Measurements from ENCODE around the gene GPATCH4.
"Not testable (repeated sequence)": the region's sequence is repeated elsewhere in the genome, so short reads cannot be mapped to it uniquely, and the experiment has no call there.

The GPATCH4 gene

DNA sequence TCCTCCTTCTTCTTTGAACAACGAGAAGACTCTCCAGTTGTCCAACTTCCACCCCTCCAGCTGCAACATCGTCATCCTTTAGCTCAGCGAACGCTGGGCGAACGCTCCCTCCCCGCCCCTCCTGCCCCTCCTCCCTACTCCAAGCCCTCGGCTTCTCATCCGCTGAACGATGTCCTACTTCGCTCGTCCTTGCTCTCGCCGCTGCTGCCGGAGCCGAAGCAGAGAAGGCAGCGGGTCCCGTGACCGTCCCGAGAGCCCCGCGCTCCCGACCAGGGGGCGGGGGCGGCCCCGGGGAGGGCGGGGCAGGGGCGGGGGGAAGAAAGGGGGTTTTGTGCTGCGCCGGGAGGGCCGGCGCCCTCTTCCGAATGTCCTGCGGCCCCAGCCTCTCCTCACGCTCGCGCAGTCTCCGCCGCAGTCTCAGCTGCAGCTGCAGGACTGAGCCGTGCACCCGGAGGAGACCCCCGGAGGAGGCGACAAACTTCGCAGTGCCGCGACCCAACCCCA, 40.5 kb upstream of the GPATCH4 start, which contains the start of gene BCAN:
Gene BCAN, plus strand, starts transcription at position 357 of the 504 bp plus-strand sequence. CDS start 3,938 bp downstream, outside the sequence.
- TF ChIP-seq, protein P1, sequence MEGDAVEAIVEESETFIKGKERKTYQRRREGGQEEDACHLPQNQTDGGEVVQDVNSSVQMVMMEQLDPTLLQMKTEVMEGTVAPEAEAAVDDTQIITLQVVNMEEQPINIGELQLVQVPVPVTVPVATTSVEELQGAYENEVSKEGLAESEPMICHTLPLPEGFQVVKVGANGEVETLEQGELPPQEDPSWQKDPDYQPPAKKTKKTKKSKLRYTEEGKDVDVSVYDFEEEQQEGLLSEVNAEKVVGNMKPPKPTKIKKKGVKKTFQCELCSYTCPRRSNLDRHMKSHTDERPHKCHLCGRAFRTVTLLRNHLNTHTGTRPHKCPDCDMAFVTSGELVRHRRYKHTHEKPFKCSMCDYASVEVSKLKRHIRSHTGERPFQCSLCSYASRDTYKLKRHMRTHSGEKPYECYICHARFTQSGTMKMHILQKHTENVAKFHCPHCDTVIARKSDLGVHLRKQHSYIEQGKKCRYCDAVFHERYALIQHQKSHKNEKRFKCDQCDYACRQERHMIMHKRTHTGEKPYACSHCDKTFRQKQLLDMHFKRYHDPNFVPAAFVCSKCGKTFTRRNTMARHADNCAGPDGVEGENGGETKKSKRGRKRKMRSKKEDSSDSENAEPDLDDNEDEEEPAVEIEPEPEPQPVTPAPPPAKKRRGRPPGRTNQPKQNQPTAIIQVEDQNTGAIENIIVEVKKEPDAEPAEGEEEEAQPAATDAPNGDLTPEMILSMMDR (IDR thresholded peaks at IDR 0.05; ENCODE audit: low read depth, low read length) = no peak
- DNase-seq (ENCODE audit: low read depth, low spot score) = no peak
- H3K4me3 ChIP-seq (ENCODE audit: low read depth, low read length) = no peak within 1 kb of the TSS

DNA sequence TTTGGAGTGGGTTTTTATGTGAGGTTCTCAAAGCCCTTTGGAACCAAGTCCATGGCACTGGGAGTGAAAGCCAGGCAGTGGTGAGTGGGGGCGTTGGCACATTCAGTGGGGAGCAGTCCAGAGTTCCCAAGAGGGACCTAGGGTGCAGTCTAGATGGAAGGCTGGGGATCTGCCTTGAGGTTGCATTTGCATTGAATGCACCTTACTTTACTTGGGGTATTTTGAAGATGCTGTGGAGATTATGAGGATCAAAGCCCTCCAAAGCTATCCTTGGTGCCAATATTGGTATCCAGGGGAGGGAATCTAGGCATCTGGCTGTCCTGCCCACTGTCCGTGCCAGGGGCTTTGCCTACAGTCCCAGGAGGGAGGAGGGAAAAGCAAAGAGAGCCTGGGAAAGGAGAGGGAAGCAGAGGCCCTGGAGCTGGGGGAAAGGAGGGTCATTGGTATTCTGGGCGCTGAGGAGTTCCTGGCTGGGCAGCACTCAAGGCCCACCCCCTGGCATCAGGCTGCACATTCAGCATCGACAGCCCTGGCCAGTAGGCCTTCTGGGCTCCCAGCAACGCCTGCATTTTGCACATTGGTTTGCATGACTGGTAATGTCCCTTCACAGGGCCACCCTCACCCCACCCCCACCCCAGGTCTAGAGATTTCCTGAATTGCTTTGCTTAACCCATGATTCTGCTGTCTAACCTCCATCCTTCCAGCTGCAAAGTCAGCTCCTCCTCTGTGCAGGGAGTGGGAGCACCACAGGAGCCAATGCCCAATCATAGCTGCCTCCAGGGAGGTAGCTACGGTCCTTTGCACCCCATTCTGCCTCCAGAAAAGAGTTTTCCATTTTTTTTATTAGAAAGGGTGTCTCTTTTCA, 39.8 kb upstream of the GPATCH4 start:
- H3K4me3 ChIP-seq (ENCODE audit: low read depth, low read length) = no peak overlapping the region
- TF ChIP-seq, protein P1 (IDR thresholded peaks at IDR 0.05; ENCODE audit: low read depth, low read length) = no peak
- in situ Hi-C loops (cut with HindIII; ENCODE audit: low sequenced_read_pairs) = no loop called here
- no peak for DNase-seq (ENCODE audit: low read depth, low spot score)

More for the DNA sequence above, 40.5 kb upstream of the GPATCH4 start, which contains the start of gene BCAN:
- in situ Hi-C loops (cut with HindIII; ENCODE audit: low sequenced_read_pairs) = no loop called here

DNA sequence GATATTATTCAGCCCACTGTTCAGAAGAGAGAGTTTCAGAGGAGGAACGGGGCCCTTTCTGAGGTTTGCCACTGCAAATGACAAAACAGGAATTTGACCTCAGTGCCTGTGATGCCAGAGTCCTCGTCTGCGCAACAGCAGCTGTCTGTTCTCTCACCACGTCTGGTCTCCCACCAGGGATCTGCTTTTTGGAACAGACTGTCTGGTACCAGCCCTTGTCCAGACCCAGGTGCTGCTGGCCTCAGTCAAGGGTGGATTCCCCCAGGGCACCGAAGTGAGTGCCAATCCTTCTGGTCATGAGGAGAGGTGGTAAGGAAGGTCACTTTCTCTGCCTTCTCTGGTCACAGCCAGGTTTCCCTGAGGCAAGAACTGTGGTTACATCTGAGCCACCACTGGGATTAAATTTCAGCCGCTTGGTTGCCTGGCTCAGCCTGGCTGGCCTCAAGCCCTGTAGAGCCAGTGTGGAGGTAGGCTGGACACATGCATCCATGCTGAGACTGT, 38.4 kb upstream of the GPATCH4 start:
- in situ Hi-C loops (cut with HindIII; ENCODE audit: low sequenced_read_pairs) = no loop called here
- no peak for DNase-seq (ENCODE audit: low read depth, low spot score)
- TF ChIP-seq, protein P1 (IDR thresholded peaks at IDR 0.05; ENCODE audit: low read depth, low read length) = no peak
- no peak overlapping the region for H3K4me3 ChIP-seq (ENCODE audit: low read depth, low read length)

DNA sequence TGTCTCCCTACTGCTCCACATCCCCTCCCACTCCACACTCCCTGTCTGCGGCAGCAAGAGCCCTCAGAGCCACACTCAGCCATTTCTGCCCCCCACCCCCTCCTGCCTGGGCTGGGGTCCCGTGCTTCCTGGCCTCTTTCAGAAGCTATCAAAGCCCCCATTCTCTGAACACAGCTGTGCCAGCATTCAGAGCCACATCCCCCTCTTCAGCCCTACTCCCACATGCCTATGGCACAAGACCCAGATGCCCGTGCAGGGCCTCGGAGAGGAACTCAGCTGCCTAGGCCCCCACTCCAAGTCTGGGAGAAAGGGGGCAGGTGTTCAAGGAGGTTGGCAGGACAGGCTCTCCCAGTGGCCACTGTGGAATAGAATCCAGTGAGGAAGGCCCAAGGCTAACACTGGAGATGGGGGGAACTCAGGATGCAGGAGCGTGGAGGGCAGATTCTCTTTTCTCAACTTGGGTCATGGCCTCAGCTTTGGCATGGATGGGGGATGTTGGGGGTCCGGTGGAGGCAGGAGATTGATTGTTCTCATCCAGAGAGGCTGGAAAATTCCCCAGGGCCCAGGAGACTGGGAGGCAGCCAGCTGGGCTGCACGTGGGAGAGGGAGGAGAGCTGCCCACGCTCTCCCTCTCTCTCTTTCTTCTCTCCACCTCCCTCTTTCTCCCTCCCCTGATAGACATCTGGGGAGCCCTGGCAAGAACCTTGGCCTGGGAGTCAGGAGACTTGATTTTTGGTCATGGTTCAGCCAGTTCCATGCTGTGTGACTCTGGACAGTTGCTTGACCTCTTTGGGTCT, 37.1 kb upstream of the GPATCH4 start:
- H3K4me3 ChIP-seq (ENCODE audit: low read depth, low read length) = no peak overlapping the region
- in situ Hi-C loops (cut with HindIII; ENCODE audit: low sequenced_read_pairs) = no loop called here
- no peak for DNase-seq (ENCODE audit: low read depth, low spot score)

DNA sequence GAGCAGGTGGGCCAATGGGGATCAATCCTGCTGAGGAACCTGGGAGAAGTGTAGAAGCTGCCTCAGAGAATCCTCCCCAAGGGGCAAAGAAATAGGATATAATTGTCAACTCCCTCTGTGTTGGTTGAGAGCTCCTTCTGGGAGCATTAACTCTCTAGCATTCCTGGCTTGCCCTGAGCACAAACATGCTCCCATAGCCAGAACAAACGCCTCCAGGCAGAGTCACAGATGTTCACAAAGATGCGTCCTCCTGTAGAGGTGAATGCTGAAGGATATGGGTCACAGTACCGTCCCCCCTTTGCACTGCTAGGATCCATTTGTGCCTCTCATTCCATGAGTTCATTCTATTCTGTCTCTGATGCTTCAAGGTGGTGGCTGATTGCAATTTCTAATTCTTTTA, 31.1 kb upstream of the GPATCH4 start:
- in situ Hi-C loops (cut with HindIII; ENCODE audit: low sequenced_read_pairs) = no loop called here
- no peak for DNase-seq (ENCODE audit: low read depth, low spot score)
- no peak overlapping the region for H3K4me3 ChIP-seq (ENCODE audit: low read depth, low read length)
- TF ChIP-seq, protein P1 (IDR thresholded peaks at IDR 0.05; ENCODE audit: low read depth, low read length) = no peak

More for the DNA sequence above, 37.1 kb upstream of the GPATCH4 start:
- TF ChIP-seq, protein P1 (IDR thresholded peaks at IDR 0.05; ENCODE audit: low read depth, low read length) = no peak

DNA sequence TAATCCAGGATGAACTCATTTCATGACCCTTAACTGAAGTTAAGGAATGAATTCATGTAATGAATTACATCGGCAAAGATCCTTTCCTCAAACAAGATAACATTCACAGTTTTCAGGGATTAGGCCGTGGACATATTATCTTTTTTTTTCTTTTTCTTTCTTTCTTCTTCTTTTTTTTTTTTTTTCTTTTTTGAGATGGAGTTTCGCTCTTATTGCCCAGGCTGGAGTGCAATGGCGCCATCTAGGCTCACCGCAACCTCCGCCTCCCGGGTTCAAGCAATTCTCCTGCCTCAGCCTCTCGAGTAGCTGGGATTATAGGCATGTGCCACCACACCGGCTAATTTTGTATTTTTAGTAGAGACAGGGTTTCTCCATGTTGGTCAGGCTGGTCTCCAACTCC, 29.9 kb upstream of the GPATCH4 start:
- in situ Hi-C loops (cut with HindIII; ENCODE audit: low sequenced_read_pairs); H3K4me3 ChIP-seq (ENCODE audit: low read depth, low read length); DNase-seq (ENCODE audit: low read depth, low spot score): not testable (repeated sequence)

Data from astrocyte of the spinal cord (primary cell).